ENCODE results near the gene CPXM1.

DNA sequence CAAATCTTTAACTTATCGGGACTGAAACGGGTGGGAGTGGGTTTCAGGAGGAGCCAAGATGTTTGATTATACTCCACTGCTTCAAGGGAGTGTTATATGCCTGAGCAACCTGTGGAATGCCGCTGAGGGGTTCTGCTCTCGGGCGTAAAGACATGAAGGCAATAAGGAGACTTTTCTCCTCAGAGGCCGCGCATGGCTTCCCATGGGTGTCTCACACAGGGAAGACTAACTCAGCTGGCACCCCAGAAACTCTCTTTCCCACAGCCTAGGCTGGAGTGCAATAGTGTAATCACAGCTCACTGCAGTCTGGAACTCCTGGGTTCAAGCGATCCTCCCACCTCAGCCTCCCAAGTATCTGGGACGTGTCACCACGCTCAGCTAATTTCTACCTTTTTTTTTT lies 9.3 kb upstream of the CPXM1 start:
- TF ChIP-seq, protein P1, sequence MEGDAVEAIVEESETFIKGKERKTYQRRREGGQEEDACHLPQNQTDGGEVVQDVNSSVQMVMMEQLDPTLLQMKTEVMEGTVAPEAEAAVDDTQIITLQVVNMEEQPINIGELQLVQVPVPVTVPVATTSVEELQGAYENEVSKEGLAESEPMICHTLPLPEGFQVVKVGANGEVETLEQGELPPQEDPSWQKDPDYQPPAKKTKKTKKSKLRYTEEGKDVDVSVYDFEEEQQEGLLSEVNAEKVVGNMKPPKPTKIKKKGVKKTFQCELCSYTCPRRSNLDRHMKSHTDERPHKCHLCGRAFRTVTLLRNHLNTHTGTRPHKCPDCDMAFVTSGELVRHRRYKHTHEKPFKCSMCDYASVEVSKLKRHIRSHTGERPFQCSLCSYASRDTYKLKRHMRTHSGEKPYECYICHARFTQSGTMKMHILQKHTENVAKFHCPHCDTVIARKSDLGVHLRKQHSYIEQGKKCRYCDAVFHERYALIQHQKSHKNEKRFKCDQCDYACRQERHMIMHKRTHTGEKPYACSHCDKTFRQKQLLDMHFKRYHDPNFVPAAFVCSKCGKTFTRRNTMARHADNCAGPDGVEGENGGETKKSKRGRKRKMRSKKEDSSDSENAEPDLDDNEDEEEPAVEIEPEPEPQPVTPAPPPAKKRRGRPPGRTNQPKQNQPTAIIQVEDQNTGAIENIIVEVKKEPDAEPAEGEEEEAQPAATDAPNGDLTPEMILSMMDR (conservative IDR thresholded peaks at IDR 0.05; ENCODE audit: low read length): no peak
- TF ChIP-seq EZH2phosphoT487 (IDR thresholded peaks at IDR 0.05; ENCODE audit: borderline replicate concordance): no peak

Measured in Loucy (cell line).